Umbilical cord (tissue), 2 donors: ENCODE data around the gene GPSM1. TPM values are rescaled to one million over a fixed set of nuclear protein-coding genes. Genes with fewer than 3 reads are reported as not detected.
"Not testable (repeated sequence)": the region's sequence is repeated elsewhere in the genome, so short reads cannot be mapped to it uniquely, and the experiment has no call there.

Source experiments
- DNase-seq: peaks from one replicate; pipeline ENCODE4 v3.0.0-alpha.2; 2015; ENCODE audit warnings: low spot score
- total RNA-seq: library from RNA; depleted of rRNA; stranded (reverse); fragments of >200 nt; gene quantifications from one replicate; pipeline ENCODE4 v1.2.3, GENCODE V29; 2014; ENCODE audit warnings: low replicate concordance; ENCODE audit not compliant: insufficient read depth

Gene GPSM1
- total RNA-seq, 1 donor from 2014 or later, result 46.5 TPM

DNA sequence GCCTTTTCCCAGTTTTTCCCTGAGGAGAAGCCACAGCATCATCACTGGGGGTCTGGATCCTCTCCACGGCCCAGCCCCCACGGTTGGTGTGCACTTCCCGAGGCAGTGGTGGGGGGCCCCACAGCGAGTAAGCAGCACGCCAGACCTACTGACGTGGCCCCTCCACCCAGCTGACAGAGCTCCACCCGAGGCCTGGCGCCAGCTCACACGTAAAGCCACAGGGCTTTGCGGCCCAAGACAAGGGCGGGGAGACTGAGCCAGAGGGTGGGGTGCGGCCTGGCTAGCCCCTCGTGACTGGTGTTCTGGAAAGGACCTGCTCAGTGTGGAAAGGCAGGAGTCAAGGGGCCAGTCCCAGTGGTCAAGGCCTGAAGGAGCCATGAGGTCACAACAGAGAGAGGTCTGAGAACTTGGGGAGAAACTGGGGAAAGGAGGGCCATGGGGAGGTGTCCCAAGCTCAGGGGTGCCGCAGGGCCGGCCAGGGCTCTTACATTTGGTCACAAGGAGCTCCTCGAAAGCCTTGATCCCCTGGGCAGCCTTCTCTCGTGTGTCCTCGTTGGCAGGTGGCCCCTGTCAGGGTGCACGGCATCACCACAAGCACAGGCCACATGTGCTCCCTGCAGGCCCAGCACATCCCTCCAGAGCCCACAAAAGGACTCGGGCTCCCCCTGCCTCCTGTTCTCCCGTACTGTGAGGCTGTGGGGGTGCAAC is 67.1 kb downstream of the GPSM1 start:
- DNase-seq, result peak; percentile 47

DNA sequence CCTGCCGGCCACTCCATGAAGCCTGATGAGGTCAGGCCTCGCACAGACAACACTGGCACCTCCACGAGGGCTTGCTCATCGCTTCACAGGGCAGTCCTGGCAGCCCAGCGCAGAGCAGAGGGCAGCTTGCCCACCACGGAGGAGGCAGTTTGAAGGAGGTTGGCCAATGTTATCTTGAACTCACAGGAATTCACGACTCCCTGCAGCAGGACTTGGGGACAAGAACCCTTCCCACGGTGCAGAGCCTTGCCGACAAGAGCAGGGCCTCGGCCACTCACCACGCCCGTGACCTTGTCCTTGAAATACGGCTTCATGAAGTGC is 67.6 kb downstream of the GPSM1 start:
- DNase-seq, result no peak

DNA sequence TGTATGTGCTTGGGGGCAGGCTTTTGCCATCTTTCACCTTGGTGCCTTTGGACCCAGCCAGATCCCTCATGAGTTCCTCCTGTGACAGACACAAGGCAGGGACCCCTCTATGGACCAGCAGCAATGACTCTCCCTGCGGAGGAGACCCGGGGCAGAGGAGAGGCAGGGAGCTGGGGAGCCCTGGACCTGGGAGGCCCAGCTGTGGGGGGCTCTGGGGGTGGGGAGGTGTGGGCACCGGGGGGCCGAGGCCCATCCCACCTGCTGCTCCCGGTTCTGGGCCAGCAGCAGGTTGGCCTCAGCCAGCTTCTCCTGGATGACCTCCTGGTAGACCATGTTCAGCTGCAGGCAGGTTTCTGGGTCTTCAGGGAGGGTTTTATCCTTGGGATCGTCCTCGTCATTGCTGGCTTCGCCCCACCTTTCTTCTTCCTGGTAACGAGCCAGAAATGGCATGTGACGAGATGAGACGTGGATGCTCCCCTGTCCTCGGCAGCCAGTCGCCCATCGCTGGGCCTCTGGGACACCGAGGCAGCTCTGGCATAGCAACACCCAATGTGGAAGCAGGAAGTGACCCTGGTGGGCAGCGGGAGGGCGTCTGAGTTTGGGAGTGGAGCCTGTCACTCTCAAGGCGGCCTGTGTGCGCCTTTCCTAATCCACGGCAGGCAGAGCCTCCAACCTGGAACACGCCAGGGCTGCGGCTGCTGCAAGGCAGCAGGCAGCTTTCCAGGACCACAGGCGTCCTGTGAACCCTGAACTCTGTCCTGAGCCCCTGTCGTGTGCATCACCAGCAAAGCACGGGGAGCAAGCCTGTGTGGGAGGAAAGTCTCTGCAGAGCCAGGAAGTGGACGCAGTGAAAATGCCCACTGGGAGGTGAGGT is 68.2 kb downstream of the GPSM1 start:
- DNase-seq, result no peak

DNA sequence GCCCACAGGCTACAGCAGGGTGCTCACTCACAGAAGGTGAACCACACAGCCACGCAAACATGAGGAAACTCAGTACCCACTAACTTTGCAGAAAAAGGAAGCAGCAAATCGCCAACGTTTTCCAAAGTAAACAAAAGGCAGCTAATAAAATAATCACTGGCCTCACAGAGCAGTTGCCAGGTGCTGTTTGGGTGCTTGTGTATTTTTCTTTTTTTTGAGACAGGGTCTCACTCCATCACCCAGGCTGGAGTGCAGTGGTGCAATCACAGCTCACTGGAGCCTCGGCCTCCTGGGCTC is 68.8 kb downstream of the GPSM1 start:
- DNase-seq, result no peak

DNA sequence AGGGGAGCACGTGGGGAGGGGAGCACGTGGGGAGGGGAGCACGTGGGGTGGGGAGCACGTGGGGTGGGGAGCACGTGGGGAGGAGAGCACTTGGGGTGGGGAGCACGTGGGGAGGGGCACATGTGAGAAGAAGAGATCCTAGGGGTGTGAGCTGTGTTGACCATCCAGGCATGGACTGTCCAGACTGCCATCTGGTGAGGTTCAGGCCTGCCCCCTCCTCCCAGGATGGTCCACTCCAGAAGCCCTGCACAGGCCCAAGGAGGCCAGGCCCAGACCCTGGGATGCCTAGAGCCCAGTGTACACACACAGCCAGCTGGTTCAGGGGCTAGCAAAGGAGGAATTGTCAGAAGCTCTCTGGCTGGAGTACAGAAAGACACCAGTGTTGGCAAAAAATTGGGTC is 70.3 kb downstream of the GPSM1 start:
- DNase-seq, result no peak

DNA sequence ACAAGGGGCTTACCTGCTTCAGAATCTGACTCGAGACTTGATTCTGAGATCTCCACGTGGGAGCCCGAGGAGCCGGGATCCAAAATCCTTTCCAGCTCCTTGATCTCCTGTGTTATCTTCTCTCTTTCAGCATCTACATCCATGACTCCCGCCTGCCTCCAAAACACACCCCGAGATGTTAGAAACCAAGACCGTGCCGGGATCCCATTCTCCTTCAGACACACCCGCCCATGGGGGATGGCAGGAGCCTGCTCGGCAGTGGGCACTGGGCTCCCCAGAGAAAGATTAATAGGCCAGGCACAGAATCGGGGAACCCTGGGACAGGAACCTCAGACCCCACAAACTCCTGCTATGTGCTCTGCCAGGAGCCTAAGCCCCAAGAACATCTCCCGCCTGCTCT is 70.9 kb downstream of the GPSM1 start:
- no peak for DNase-seq

DNA sequence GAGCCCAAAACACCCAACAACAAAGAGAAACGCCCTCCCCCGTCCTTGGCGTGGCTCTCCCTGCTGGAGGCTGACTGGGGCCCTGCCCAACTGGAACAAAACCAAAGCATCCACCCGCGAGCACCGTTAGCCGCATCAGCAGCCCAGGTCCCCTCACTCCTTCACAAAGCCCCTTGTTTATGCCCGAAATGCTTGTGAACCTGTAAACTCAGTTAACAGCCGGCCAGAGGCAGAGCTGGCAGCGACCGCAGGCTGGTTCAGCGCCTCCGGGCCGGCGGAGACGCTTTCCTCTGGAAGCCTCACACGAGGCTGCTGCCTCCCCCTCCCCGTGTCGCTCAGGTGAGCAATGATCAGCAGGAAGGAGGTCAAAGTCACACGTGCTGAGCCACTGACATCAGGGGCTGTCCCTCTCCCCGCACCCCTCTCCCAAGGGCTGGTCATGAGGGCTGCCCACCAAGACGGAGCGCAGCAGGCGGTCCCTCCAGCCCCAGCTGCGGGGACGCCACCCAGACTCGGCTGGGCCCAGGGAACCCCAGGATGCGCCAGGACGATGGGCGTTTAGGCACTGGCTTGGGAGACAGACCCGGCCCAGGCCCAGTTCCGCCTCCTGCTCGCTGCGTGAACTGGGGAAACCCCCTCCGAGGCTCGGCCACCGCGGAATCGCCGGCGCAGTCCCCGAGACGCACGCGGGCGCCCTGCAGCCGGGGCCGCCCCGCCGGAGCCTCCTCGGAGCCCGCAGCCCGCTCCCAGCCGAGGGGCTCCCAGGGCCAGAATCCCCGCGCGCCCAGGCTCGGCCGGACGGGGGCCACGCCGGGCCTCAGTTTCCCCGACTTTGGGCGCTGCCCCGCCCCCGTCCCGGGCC is 72.1 kb downstream of the GPSM1 start:
- DNase-seq, result no peak

DNA sequence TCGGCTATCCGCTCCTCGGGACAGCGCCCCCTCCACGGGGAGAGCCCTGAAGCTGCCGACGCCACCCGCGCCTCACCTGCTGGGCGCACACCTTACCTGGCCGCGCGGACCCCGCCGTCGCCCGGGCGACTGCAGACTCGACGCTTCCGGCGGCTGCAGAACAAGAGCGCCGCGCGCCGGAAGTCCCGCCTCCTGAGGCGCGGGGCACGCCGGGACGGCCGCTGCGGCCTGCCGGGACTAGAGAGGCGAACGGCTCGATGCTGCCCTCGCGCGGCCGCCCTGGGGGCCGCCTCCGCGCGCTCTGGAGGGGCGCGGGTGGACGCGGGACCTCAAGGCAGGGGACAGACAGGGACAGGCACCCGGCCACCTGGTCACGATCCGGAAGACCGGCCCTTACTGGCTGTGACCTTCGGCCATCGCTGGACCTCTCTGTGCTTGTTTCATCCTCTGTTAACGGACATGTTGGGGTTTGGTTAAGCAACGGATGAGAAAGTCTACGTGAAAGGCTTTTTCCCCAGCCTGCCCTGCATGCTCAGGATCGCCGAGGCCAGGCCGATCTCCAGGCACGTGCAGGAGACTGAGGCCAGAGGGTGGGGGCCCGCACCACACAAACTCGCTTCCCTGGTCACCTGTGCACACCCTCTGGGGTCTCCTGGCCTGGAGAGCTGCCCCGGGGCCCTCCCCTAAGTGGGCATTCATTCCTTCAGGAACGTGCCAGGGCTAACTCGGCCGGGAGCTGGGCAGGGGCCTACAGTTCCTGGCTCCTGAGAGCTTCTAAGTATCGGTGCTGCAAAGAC is 72.9 kb downstream of the GPSM1 start, which contains the start of gene SNAPC4:
SNAPC4 (minus strand) TSS at position 133 of the 797 bp plus-strand sequence. CDS start 1,742 bp downstream, outside the sequence.
- DNase-seq, result peak; percentile 88

DNA sequence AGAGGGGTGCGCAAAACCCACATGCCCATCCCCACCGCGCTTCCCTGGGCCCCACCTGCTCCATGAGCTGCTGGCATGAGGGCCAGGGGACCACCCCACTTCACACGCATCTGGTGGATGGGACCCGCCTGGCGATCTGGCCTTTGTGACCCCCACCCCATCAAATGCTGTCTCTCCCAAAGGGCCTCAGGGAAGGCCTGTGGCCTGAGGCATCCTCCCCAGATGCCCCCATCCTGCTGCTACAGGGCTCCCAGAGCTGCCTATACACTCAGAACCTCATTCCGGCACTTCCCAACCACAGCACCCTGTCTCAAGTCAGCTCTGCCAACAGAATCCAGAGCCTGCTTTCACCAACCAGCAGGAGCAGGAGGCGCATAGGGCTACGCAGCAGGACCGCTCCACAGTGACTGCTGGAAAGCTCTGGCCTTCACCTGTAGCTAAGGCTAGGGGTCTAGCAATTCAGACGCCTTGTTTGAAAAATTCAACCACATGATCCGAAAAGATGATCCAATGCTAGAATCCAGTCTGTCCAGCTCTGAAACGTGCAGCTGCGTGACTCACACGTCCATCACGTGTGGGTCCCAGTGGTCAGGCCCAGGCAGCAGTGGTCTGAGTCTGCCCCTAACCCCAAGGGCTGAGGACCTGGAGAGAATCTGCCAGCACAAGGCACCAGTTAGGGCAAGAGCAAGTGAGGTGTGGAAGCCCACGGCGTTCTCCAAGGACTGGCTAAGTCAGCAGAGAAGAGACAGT is 74.0 kb downstream of the GPSM1 start:
- DNase-seq, result no peak

DNA sequence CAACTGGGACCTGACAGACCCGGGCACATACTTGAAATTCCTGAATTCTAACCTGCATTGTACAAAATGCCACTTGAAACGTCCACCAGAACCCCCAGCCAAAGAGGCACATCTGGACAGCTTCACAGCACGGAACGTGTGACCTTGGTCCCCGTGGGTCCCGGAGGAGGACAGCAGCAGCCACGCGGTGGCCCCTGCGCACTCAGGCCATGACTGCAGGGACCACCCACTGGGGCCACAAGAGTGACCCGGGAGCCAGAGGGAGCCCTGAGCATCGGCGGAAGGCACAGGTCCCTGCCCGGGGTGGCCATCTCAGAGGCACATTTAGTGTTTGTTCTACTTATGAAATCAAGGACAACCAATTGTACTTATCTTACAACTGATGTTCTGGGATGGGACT is 74.7 kb downstream of the GPSM1 start:
- DNase-seq, result no peak

DNA sequence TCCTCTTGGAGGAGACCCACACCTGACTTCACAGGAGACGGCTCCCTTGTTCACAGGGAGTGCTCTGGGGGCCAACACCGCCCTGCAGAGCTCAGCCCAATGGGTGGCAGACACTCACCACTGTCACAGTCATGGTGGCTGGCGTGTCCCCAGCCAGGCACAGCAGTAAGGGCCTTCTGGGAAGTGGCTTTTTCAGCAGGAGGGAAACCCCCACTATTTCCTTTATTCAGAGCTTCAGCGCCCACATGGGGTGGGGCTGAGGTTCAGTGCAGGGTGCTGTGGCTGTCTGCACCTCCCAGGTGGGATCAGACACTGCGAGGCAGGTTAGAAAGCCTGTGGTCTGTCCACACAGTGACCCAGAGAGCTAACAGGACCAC is 76.2 kb downstream of the GPSM1 start:
- DNase-seq, result no peak

DNA sequence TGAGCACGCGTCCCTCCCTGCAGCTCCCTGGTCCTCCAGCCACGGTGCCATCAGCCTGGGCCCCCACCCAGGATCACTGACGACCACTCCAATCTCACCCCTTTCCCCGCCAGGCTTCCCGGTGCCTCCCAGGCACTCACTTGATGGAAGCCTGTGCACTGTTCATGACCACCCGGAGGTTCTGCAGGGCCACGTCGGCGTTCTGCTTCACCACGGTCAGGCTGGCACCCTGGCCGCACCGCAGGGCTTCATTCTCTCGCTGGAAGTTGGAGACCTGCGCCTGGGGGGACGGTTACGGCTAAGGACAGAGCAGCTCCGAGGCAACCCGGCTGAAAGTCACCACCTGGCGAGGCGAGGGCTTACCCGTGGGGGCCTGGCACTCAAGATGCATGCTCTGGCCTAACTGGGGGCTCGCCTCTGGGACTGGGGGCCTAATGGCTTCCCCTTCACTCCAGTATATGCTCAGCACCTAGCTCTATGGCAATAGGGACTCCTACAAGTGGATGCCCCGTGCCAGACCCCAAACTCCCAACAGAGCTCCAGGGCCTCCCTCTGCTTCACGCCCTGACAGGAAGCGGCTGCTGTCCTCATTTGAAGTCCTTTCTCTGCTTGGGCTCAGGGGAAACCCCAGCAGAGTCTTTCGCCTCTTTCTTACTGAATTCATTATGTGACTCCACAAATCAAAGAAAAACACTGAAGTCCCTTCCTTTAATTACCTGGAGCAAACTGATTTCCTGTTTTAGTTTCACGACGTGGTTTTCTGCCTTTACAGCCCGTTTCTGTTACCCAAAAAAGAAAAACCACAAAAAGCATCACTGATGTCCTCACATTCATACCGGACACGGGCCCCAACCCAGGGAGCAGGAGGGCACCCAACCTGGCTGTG is 76.8 kb downstream of the GPSM1 start:
- no peak for DNase-seq

DNA sequence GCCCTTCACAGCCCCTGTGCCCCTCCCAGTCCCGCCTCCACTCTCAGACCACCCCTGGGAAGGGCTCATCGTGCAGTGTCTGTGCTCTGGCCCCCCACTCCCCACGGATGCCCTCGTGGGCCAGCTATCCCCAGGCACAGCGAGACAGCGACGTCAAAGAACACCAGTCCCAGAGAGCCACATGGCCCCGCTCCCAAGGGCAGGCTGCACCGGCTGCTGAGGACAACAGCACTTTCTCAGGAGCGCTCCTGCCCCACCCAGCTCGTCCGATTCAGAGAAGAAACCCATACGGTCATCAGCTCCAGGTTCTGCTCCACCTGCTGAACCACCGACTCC is 77.4 kb downstream of the GPSM1 start:
- no peak for DNase-seq

DNA sequence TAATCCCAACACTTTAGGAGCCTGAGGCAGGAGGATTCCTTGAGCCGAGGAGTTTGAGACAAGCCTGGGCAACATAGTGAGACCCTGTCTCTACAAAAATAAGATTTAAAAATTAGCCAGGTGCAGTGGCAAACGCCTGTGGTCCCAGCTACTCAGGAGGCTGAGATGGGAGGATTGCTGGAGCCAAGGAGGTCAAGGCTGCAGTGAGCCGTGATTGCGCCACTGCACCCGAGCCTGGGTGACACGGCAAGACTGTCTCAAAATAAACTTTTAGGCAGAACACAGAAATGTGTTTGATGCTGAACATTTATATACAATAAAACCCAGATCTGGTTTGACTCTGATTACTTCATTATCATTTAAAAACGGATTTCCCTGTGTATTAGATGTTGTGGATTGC is 78.1 kb downstream of the GPSM1 start:
- no peak for DNase-seq

DNA sequence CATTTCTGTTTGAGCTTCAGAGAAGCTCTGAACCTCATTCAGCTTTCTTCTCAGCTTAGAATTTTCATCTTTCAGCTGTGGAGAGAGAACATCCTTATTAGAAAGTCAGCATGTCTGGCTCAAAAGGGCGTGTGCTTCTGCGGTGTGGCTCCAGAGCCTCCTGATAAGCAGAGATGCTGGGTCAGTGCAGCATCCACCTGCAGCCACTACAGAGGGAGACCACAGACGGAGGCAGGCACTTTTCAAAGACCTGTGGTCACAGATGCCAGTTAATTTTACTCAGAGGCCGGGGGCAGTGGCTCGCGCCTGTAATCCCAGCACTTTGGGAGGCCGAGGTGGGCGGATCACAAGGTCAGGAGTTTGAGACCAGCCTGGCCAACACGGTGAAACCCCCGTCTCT is 78.6 kb downstream of the GPSM1 start:
- not testable (repeated sequence) for DNase-seq

DNA sequence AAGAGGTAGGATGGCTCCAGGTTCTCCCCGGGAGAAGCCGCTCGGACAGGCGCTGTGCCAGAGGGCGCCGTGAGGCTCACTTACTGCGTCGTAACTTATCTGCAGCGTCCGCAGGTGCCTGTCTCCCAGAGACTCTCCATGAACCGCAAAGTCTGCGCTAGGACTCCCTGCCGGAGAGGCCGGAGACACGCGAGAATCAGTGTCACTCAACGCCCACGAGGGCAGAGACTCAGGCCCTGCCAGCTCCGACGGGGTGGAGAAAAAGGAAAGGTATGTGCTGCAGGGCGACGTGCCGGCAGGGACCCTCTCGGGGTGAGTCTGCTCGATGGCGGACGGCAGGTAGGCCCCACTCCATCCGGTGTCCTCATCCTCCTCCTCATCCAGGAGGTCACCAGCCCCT is 79.7 kb downstream of the GPSM1 start:
- not testable (repeated sequence) for DNase-seq

DNA sequence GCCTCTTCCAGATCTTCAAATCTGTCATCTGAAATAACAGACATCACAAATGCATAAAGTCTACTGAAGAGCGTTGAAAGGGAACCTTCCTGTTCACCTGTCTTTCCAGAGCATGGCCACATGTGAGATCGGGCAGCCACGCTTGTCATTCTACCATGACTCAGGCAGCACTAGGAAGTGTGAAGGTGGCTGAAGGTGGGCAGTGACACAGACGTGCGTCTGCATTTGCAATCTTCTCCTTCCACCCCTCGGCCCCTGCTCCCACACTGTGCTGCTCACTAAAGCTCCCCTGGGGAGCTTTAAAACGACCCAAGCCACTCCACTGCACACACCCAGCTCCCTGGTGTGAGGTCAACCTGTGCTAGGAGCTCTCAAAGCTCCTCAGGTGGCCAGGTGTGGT is 80.6 kb downstream of the GPSM1 start:
- DNase-seq, result no peak
